H54 (cell line): Measurements from ENCODE around the gene KRT3.
A peak's percentile ranks its signal among the peaks of the same experiment; 100 is the strongest.

ENCODE experiments used
- DNase-seq: peaks from one replicate; pipeline ENCODE4 v3.0.0; 2011; ENCODE audit warnings: low spot score, mixed read lengths; ENCODE audit not compliant: insufficient read length
- FAIRE-seq: peaks from 3 replicates; lab custom pipeline; 2011; peaks lifted over from hg19 to GRCh38; lab: Jason Lieb, UNC
- POLR2A ChIP-seq: IDR thresholded peaks from 2 replicates; pipeline ENCODE4 v1.6.1; 2011; ENCODE audit warnings: low read depth, mild to moderate bottlenecking, low read length

Gene KRT3

GRCh38 chr12:52795694-52796428, at the start of gene KRT3:
Gene KRT3 (minus strand): TSS chr12:52796117. CDS start chr12:52796042, 75 bp downstream.
- FAIRE-seq: no peak
- no peak for TF ChIP-seq POLR2A
- no peak for DNase-seq

- FAIRE-seq (no peak), DNase-seq (no peak)
- TF ChIP-seq POLR2A: no peak
Observed at GRCh38 chr12:52844386-52844785, 48.5 kb upstream of the KRT3 start.

GRCh38 chr12:52839436-52840105, 43.7 kb upstream of the KRT3 start:
- no peak for DNase-seq
- no peak for FAIRE-seq
- no peak for TF ChIP-seq POLR2A

DNA sequence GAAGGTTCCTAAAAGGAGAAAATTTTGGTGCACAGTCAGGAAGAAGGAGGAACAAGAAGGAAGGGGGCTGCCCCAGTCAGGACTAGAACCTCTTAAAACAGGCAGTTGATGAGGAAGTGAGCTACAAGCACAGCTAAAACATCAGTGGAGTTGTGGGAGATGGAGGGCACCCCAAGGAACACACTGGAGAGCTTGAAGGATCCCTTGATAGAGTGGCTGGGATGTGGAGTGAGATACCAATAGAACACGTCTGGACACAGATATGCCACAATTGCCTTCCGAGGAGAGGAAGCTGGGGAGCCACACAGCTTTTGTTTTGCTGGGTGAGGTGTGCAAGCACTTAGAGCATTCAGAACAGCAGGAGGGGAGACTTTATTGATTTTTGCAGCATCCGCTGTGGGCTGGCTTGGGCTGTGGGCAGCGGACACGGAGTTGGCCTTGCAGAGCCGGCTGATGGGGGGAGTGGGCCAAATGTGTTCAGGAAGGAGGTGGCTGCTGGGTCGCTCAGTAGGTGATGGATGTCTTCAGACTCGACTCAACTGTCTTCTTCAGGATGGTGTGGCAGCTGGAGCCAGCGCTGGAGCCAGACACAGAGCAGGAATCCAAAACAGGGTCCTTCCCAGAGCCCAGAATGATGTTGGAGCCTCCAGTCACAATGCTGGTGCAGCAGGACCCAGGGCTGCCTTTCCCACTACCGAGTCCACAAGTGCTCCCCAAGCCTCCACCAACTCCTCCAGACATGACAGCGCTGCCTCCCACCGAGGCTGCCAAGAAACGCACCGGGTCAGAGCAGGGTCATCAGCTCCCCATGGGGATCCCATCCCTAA, 42.9 kb upstream of the KRT3 start:
- no peak for DNase-seq
- FAIRE-seq: no peak
- no peak for TF ChIP-seq POLR2A

GRCh38 chr12:52837781-52838608, 42.1 kb upstream of the KRT3 start:
- no peak for TF ChIP-seq POLR2A
- no peak for FAIRE-seq
- no peak for DNase-seq

GRCh38 chr12:52837413-52837741, 41.5 kb upstream of the KRT3 start:
- DNase-seq (peak; percentile 92), FAIRE-seq (peak; percentile 80)
- no peak for TF ChIP-seq POLR2A

- no peak for TF ChIP-seq POLR2A
- no peak for DNase-seq
- no peak for FAIRE-seq
Observed at GRCh38 chr12:52836491-52837412, 40.8 kb upstream of the KRT3 start.

DNA sequence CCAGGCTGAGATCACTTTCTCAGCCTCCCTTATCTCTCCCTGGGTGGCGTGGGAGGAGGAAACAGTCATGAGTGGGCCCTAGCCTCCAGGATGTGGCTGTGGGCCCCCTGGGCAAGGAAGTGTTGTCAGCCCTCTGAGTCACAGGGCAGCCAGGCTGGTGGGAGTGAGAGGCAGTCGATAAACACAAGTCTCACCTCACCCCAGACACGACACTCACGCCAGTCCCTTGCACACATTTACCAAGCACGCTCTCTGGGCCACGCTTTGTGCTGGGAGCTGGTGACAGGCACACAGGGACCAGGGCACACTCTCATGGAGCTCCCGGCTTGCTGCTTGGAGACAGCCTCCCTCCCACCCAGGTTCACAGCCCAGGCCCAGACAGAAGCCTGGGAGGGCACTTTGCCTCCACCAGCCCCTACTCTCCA, 40.1 kb upstream of the KRT3 start:
- DNase-seq: peak; percentile 70
- TF ChIP-seq POLR2A: no peak; the same call in 1 of the 2 replicates
- FAIRE-seq: no peak

DNA sequence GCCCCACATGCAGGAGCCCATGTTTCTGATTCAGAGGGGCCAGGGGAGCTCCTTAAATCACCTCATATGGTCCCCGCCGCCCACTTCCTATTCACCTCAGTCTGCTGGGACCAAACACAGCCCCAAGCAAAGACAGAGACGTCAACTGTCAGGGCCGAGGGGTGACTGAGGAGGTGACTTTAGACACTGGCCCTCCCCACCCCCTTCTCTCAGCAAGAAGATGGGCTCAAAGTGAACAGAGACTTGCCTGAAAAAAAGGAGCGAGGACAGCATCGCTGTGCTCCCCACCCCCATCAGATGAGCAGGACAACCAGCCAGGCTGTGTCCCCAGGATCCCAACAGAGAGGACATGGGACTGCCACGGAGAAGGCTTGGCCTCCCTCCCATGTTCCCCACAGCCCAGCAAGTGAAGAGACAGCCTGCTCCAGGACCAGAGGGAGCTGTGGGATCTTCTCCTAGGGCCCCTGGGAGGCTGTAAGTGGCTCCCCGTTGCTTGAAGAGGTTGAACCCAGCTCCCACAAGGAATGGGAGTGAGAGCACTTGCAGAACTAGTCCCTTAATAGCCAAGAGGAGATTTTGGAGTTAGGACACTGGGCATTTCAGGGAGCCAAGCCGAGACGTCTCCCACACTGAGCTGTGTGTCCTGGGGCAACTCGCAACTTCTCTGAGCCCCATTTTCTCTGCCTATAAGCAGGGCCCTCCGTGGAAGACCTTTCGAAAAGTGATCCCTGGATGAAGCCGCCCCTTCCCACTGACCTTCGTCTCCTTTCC, 39.5 kb upstream of the KRT3 start:
- TF ChIP-seq POLR2A: no peak
- DNase-seq: no peak
- no peak for FAIRE-seq

GRCh38 chr12:52834727-52835001, 38.7 kb upstream of the KRT3 start:
- DNase-seq (no peak), FAIRE-seq (no peak)
- no peak for TF ChIP-seq POLR2A

DNA sequence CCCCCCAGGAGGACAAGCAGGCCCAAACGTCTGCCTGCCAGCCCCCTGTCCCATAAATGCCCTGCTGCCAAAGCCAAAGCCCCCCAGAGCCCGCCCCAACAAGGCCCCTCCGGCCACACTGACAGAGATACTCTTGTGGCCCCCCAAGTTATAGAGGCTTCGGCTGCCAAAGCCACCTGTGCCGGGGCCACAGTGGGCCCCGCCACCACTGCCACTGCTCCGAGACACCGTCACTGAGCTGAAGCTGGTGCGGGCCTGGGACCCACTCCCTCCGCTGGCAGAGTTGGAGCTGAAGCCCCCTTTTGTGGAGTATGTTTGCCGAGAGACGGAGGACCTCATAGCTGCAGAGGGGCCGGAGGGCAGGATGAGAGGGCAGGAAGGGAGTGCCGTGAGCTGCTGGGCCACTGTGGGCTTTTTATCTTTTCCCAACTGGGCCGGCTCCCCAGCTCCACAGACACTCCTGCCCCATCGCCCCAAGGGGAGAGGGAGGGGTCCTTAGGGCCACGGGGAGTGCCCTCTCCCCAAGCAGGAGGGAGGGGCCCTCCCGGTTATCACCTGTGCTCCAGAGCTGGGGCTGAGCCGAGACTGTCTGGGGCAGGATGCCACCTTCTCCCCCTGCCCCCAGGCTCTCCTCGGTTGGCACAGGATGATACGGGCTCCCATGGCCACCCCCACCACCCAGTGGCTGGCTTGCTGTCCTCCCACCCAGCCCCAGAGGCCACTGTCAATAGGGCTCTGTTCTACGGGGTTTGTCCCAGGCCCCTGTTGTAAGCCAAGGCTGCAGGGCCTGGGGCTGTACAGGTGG, 38.2 kb upstream of the KRT3 start, which contains the start of gene KRT79:
Gene KRT79, minus strand, starts transcription at position 390 of the 805 bp plus-strand sequence. Its CDS starts 51 bp downstream, at position 339.
- FAIRE-seq: no peak
- TF ChIP-seq POLR2A: no peak

More for the DNA sequence above, 38.2 kb upstream of the KRT3 start, which contains the start of gene KRT79:
- no peak for DNase-seq
